ENCODE results near the gene NUP62.

NUP62 gene

DNA sequence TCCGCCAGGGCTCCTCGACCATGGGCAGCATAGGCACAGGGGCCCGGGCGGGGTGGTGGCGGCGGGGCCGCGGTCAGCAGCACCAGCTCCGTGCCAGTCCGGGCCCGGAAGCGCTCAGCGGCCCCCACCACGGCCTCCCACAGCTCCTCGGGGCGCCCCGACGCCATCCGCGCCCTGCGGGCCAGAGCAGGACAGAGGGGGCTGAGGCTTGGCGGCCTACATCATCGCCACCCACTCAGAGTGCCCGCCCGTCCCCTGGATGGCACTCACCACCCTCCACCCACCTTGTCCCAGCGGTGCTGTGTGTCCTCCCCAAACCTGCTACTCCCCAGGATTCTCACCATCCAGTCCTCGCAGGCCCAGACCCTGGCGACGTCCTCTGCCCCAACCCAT, 56.2 kb downstream of the NUP62 start:
- TF ChIP-seq, protein P1, sequence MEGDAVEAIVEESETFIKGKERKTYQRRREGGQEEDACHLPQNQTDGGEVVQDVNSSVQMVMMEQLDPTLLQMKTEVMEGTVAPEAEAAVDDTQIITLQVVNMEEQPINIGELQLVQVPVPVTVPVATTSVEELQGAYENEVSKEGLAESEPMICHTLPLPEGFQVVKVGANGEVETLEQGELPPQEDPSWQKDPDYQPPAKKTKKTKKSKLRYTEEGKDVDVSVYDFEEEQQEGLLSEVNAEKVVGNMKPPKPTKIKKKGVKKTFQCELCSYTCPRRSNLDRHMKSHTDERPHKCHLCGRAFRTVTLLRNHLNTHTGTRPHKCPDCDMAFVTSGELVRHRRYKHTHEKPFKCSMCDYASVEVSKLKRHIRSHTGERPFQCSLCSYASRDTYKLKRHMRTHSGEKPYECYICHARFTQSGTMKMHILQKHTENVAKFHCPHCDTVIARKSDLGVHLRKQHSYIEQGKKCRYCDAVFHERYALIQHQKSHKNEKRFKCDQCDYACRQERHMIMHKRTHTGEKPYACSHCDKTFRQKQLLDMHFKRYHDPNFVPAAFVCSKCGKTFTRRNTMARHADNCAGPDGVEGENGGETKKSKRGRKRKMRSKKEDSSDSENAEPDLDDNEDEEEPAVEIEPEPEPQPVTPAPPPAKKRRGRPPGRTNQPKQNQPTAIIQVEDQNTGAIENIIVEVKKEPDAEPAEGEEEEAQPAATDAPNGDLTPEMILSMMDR (IDR thresholded peaks at IDR 0.05; ENCODE audit: low read depth, low read length): no peak
- H3K4me3 ChIP-seq (ENCODE audit: low read depth, low read length): no peak overlapping the region

GRCh38 chr19:49872245-49873128, 56.8 kb downstream of the NUP62 start:
- H3K4me3 ChIP-seq (ENCODE audit: low read depth, low read length): no peak overlapping the region
- TF ChIP-seq, protein P1 (IDR thresholded peaks at IDR 0.05; ENCODE audit: low read depth, low read length): no peak

DNA sequence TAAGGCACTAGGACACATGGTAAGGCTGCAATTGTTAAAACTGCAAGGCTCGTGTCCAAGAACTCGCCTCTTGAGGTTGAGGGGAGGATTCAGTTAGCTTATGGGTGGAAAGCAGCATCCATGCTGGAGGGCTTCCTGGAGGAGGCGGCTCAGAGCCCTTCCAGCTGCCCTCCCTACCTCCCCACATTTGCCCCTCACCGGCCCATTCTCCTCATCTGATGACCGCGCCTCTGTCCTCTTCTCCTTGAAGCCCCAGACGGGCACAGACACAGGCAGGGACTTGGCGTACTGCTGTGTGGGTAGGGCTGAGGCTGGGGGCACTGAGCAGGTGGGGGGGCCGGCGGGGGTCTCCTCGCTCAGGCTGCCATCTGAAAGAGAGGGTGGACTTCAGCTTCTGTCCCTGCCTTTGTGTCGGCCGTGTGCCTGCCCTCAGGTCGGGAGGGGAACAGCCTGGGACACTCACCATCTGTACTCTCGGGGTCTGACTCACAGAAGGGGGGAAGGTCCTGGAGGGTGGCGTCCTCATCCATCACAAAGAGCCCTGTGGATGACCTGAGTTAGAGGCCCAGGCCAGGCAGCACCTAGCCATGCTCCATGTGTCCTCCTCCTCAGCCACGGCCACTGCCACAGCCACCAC, 57.8 kb downstream of the NUP62 start:
- no peak overlapping the region for H3K4me3 ChIP-seq (ENCODE audit: low read depth, low read length)
- TF ChIP-seq, protein P1 (IDR thresholded peaks at IDR 0.05; ENCODE audit: low read depth, low read length): no peak

DNA sequence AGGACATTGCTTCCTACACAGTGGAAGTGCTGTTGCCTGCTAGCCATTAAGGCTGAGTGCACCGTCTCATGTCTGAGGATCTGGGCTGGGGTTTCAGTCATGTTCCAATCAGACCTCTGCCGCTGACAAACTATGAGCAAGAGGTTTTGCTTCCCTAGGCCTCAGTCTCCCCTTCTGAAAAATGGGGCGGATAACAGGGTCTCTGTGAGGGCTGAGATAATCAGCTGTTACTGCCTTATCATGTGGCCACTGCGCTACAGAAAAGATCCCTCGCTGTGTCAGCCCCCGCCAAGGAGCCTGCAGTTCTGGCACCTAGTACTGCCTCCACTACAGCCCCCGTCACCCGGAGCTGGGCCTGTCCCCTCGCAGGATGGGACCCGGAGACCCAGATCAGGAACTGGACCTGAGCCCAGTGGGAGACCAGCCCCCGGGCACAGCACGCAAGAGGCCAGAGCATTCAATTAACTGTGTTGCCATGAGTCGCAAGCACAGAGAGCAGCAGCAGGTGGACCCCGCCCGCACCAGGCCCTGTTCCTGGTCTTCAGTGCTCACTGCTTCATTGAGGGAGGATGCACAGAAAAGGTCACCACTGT, 58.9 kb downstream of the NUP62 start:
- TF ChIP-seq, protein P1 (IDR thresholded peaks at IDR 0.05; ENCODE audit: low read depth, low read length): no peak
- H3K4me3 ChIP-seq (ENCODE audit: low read depth, low read length): peak overlapping the region; percentile 49

DNA sequence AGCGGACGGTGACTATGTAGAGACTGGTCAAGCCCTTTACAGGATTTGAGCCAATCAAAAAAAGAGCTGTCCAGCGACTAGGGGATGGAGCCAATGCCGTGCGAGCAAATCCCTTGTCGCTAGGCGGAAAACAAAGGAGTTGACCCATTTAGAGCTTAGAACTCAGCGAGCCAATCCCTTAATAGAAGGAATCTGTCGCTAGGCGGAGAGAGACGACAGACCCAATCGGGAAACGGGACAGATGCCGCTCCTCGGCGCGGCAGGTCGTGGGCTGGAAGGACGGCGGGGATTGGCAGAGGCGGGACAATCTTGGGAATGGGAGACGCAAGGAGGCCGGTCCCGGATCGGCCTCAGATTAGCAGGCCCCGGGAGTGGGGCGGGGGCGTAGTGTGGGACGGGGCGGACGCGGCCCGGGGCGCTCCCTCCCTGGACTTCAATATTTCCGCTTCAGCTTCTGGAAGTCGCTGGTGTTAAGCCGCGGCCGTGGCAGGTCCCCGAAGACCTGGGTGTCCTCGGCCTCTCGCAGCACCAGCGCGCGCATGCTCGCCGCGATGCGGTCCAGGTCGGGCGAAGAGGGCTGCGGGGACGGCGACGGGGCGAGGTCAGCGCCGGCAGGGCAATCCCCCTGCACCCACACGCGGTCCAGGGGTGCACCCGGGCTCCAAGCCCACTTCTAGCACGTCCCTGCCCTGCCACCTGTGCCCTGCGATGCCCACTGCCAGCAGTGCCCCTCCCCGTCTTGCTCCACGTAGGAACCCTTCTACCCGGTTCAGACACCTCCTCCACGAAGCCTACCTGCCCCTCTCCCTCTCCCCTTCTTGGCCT, 59.6 kb downstream of the NUP62 start:
- TF ChIP-seq, protein P1 (IDR thresholded peaks at IDR 0.05; ENCODE audit: low read depth, low read length): no peak
- H3K4me3 ChIP-seq (ENCODE audit: low read depth, low read length): peak overlapping the region; percentile 49

DNA sequence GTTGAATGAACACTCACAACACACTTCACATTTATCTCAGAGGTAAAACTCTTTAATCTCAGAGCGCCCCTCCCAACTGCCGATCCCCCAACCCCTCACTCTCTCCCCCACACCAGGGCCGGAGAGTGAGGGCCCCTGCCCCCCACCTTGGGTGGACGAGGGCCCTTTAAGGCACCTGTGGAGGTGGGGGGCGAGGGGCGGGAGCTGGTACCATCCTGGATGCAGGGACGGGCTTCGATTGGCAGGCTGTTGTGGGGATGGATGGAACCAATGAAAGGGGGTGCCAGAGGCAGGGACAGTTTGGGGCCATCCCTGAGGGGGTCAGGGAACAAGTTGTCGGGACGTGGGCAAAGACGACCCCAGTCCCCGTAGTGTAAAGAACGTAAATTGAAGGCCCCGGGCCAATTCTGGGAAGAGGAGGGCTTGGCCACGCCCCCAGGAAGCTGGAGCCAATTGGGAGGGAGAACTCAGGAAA, 60.3 kb downstream of the NUP62 start:
- peak overlapping the region; percentile 40 for H3K4me3 ChIP-seq (ENCODE audit: low read depth, low read length)
- TF ChIP-seq, protein P1 (IDR thresholded peaks at IDR 0.05; ENCODE audit: low read depth, low read length): no peak
